PC-3 (cell line): ENCODE data around the gene HDC.

Source experiments
- CTCF ChIP-seq: fragments of 300-600 bp; sonication (generic); conservative IDR thresholded peaks from 2 replicates; pipeline ENCODE4 v1.5.1; 2017; ENCODE audit warnings: antibody characterized with exemption, low read depth, mild to moderate bottlenecking, low read length
- EZH2phosphoT487 ChIP-seq: fragments of 300-600 bp; sonication (generic); IDR thresholded peaks from 2 replicates; pipeline ENCODE4 v1.6.1; 2018; ENCODE audit warnings: mild to moderate bottlenecking, antibody characterized with exemption, low read length, borderline replicate concordance

DNA sequence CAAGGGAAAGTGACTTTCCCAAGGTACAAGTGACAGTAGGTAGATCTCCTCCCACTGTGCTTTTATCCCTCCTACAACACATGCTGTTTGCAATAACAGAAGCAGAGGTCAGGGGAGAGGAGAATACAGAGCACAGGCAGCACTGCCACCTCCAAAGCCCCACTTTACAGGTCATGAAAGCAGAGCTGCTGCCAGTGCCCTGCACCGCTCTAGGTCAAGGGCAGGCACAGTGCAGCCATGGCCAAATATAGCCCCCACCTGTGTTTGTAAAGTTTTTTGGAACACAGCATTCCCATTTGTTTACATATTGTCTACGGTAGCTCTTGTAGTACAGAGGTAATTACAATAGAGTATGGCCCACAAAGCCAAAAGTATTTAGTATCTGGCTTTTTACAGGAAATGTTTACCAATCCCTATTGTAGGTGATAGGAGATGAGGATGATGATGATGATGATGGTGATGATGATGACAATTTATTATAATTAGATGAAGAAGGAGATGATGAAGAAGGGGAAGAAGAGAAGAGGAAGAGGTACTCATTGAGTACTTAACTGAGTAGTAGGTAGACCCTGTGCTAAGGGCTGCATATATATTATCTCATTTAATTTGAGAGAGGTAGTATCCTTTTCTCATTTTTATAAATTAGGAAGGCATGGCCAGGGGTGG lies 20.4 kb downstream of the HDC start:
- TF ChIP-seq CTCF (no peak), EZH2phosphoT487 (no peak)
